Neural progenitor cell (in vitro differentiated cells): ENCODE data around the gene ZNF488. TPM values are rescaled to one million over a fixed set of nuclear protein-coding genes. Genes with fewer than 3 reads are reported as not detected.

Experiments
- DNase-seq: peaks from one replicate; pipeline ENCODE4 v3.0.0-alpha.2; 2016; ENCODE audit warnings: low spot score
- H2AFZ ChIP-seq: fragments of 200-600 bp; sonication (generic); replicated peaks from 2 replicates; pipeline ENCODE4 v1.6.1; 2016; ENCODE audit warnings: antibody characterized with exemption
- H3F3A ChIP-seq: fragments of 200-600 bp; sonication (generic); 2 replicates; pipeline ENCODE4 v1.6.1; 2016; ENCODE audit warnings: antibody characterized with exemption, low read depth
- H3K27ac ChIP-seq: fragments of 200-600 bp; sonication (generic); 2 replicates; pipeline ENCODE4 v1.5.1; 2016; ENCODE audit warnings: mild to moderate bottlenecking
- H3K27me3 ChIP-seq: fragments of 200-600 bp; sonication (generic); 2 replicates; pipeline ENCODE4 v1.6.1; 2016; ENCODE audit warnings: mild to moderate bottlenecking, moderate library complexity
- H3K36me3 ChIP-seq: fragments of 200-600 bp; sonication (generic); 2 replicates; pipeline ENCODE4 v1.5.1; 2016
- H3K4me1 ChIP-seq: fragments of 200-600 bp; sonication (generic); 2 replicates; pipeline ENCODE4 v1.6.1; 2016; ENCODE audit warnings: mixed run types
- H3K4me2 ChIP-seq: fragments of 200-600 bp; sonication (generic); 2 replicates; pipeline ENCODE4 v1.6.1; 2016
- H3K4me3 ChIP-seq: fragments of 200-600 bp; sonication (generic); 2 replicates; pipeline ENCODE4 v1.5.1; 2016
- H3K79me2 ChIP-seq: fragments of 200-600 bp; sonication (generic); 2 replicates; pipeline ENCODE4 v1.6.1; 2016; ENCODE audit warnings: low read depth
- H3K9ac ChIP-seq: fragments of 200-600 bp; sonication (generic); 2 replicates; pipeline ENCODE4 v1.6.1; 2016
- H3K9me3 ChIP-seq: fragments of 200-600 bp; sonication (generic); 2 replicates; pipeline ENCODE4 v1.5.1; 2016; ENCODE audit warnings: low read depth
- H4K20me1 ChIP-seq: fragments of 200-600 bp; sonication (generic); 2 replicates; pipeline ENCODE4 v1.6.1; 2016; ENCODE audit warnings: low read depth
- H3K27ac Mint-ChIP-seq: 3 replicates; pipeline ENCODE4 v1.8.0; 2021; ENCODE audit warnings: mixed read lengths
- H3K27me3 Mint-ChIP-seq: 2 replicates; pipeline ENCODE4 v1.8.0; 2022; ENCODE audit warnings: low read depth, mild to moderate bottlenecking, inconsistent platforms, moderate library complexity, mixed read lengths; ENCODE audit not compliant: insufficient read depth
- H3K36me3 Mint-ChIP-seq: 3 replicates; pipeline ENCODE4 v1.8.0; 2021; ENCODE audit warnings: mixed read lengths
- H3K4me1 Mint-ChIP-seq: 3 replicates; pipeline ENCODE4 v1.8.0; 2021; ENCODE audit warnings: mixed read lengths
- H3K4me3 Mint-ChIP-seq: 3 replicates; pipeline ENCODE4 v1.8.0; 2021; ENCODE audit warnings: mild to moderate bottlenecking, moderate library complexity, mixed read lengths
- H3K9me3 Mint-ChIP-seq: 3 replicates; pipeline ENCODE4 v1.8.0; 2020; ENCODE audit warnings: mixed read lengths
- EZH2 ChIP-seq: fragments of 200-600 bp; sonication (generic); IDR thresholded peaks from 2 replicates; pipeline ENCODE4 v1.6.1; 2017; ENCODE audit warnings: antibody characterized with exemption, mild to moderate bottlenecking, moderate library complexity
- EZH2phosphoT487 ChIP-seq: fragments of 200-600 bp; sonication (generic); IDR thresholded peaks from 2 replicates; pipeline ENCODE4 v1.6.1; 2017; ENCODE audit warnings: antibody characterized with exemption
- total RNA-seq: library from RNA; depleted of rRNA; stranded (reverse); fragments of >200 nt; gene quantifications from 2 replicates; pipeline ENCODE4 v1.2.3, GENCODE V29; 2015; ENCODE audit warnings: low replicate concordance
- TF ChIP-seq, protein P1 (sequence below): fragments of 200-600 bp; sonication (generic); IDR thresholded peaks from 2 replicates; pipeline ENCODE4 v1.5.1; 2017; ENCODE audit warnings: antibody characterized with exemption, mild to moderate bottlenecking

ZNF488 gene
- total RNA-seq, 1 donor from 2014 or later: not detected

DNA sequence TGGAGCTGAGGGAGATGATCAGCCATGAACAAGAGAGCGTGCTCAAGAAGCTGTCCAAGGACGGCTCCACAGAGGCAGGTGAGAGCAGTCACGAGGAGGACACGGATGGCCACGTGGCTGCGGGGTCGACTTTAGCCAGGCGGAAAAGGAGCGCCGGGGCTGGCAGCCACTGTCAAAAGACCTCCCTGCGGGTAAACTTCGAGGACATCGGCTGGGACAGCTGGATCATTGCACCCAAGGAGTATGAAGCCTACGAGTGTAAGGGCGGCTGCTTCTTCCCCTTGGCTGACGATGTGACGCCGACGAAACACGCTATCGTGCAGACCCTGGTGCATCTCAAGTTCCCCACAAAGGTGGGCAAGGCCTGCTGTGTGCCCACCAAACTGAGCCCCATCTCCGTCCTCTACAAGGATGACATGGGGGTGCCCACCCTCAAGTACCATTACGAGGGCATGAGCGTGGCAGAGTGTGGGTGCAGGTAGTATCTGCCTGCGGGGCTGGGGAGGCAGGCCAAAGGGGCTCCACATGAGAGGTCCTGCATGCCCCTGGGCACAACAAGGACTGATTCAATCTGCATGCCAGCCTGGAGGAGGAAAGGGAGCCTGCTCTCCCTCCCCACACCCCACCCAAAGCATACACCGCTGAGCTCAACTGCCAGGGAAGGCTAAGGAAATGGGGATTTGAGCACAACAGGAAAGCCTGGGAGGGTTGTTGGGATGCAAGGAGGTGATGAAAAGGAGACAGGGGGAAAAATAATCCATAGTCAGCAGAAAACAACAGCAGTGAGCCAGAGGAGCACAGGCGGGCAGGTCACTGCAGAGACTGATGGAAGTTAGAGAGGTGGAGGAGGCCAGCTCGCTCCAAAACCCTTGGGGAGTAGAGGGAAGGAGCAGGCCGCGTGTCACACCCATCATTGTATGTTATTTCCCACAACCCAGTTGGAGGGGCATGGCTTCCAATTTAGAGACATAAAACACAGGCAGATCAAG, 58.5 kb downstream of the ZNF488 start:
- H3K27ac Mint-ChIP-seq: no peak overlapping the region
- H3K27me3 ChIP-seq: no peaks in the 10 kb centered on the region
- H2AFZ ChIP-seq: no peak overlapping the region
- no peak overlapping the region for H3K4me2 ChIP-seq
- H3F3A ChIP-seq: no peaks in the 10 kb centered on the region
- no peak for TF ChIP-seq EZH2phosphoT487
- TF ChIP-seq, protein P1, sequence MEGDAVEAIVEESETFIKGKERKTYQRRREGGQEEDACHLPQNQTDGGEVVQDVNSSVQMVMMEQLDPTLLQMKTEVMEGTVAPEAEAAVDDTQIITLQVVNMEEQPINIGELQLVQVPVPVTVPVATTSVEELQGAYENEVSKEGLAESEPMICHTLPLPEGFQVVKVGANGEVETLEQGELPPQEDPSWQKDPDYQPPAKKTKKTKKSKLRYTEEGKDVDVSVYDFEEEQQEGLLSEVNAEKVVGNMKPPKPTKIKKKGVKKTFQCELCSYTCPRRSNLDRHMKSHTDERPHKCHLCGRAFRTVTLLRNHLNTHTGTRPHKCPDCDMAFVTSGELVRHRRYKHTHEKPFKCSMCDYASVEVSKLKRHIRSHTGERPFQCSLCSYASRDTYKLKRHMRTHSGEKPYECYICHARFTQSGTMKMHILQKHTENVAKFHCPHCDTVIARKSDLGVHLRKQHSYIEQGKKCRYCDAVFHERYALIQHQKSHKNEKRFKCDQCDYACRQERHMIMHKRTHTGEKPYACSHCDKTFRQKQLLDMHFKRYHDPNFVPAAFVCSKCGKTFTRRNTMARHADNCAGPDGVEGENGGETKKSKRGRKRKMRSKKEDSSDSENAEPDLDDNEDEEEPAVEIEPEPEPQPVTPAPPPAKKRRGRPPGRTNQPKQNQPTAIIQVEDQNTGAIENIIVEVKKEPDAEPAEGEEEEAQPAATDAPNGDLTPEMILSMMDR: no peak
- TF ChIP-seq EZH2: no peak
- peaks cover 10% of the 10 kb centered on the region for H3K4me1 Mint-ChIP-seq
- no peaks in the 10 kb centered on the region for H3K4me1 ChIP-seq
- H3K27me3 Mint-ChIP-seq: peaks cover 6% of the 10 kb centered on the region
- no peak overlapping the region for H3K27ac ChIP-seq
- H3K4me3 ChIP-seq: no peak overlapping the region
- no peaks in the 10 kb centered on the region for H3K79me2 ChIP-seq
- H3K36me3 Mint-ChIP-seq: no peaks in the 10 kb centered on the region
- no peaks in the 10 kb centered on the region for H3K36me3 ChIP-seq
- no peak for DNase-seq
- no peaks in the 10 kb centered on the region for H3K9me3 ChIP-seq
- no peak overlapping the region for H3K9ac ChIP-seq
- no peaks in the 10 kb centered on the region for H4K20me1 ChIP-seq
- peaks cover 3% of the 10 kb centered on the region for H3K9me3 Mint-ChIP-seq
- no peak overlapping the region for H3K4me3 Mint-ChIP-seq

DNA sequence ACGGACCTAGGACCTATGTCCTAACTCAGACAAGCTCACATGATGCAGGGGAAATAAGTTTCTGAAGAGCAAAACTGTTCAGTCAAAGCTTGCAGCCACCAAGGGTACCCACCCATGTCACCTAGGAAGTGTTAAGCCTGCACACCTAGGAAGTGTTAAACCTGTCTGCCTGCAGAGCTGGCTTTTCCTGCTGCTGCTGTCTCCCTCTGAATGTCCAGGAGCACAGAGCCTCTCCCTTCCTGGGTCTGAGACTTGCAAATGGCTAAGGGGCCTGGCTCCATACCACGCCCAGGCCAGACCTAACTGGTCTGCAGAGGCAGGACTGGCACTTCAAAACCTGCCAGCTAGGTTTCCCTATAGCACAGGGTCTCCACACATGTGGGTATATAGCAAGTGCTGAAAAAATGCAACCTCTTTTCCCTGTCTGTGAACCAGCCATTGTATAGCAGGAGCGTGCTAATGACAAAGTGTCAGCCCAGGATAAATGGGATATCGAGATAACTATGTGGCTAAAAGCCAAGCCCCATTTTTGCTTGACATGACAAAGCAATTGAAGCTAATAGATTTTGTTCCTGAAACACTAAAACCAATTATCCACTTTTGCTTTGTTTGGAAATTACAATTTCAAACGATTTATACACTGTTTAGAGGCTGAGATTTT, 60.3 kb downstream of the ZNF488 start:
- peaks cover 4% of the 10 kb centered on the region for H3K9me3 Mint-ChIP-seq
- H3K27ac ChIP-seq: no peak overlapping the region
- H3K36me3 Mint-ChIP-seq: no peaks in the 10 kb centered on the region
- no peaks in the 10 kb centered on the region for H3K27me3 ChIP-seq
- no peaks in the 10 kb centered on the region for H3F3A ChIP-seq
- H3K4me2 ChIP-seq: no peak overlapping the region
- H3K9me3 ChIP-seq: no peaks in the 10 kb centered on the region
- no peak for DNase-seq
- no peaks in the 10 kb centered on the region for H3K79me2 ChIP-seq
- no peak overlapping the region for H2AFZ ChIP-seq
- no peak overlapping the region for H3K4me3 ChIP-seq
- H3K9ac ChIP-seq: no peak overlapping the region
- H3K4me1 Mint-ChIP-seq: peaks cover 10% of the 10 kb centered on the region
- TF ChIP-seq EZH2 (no peak), EZH2phosphoT487 (no peak)
- TF ChIP-seq, protein P1: no peak
- H3K4me3 Mint-ChIP-seq: no peak overlapping the region
- H3K4me1 ChIP-seq: no peaks in the 10 kb centered on the region
- no peaks in the 10 kb centered on the region for H4K20me1 ChIP-seq
- H3K27ac Mint-ChIP-seq: no peak overlapping the region
- no peaks in the 10 kb centered on the region for H3K36me3 ChIP-seq
- peaks cover 3% of the 10 kb centered on the region for H3K27me3 Mint-ChIP-seq

DNA sequence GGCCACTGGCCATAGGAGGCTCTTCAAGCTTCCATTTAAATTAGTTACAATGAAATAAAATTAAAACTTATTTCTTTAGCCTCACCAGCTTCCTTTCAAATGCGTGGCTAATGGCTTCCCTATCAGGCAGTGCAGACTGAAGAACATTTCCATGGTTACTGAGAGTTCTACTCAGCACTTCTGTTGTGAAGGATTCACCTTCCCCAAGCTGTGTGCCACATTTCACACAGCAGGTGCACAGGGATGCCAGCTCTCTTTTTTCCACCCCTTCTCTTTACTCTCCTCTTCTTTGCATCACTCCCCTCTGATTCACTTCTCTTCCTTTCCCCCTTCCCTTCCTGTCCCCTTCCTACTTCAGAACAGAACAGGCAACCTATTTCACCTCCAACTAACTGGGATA, 61.0 kb downstream of the ZNF488 start:
- H3K4me3 Mint-ChIP-seq: no peak overlapping the region
- H3K36me3 Mint-ChIP-seq: peaks cover 1% of the 10 kb centered on the region
- Histone ChIP-seq H3K4me1 (no peaks in the 10 kb centered on the region), H3K9me3 (no peaks in the 10 kb centered on the region), H3F3A (no peaks in the 10 kb centered on the region), H3K79me2 (no peaks in the 10 kb centered on the region), H3K4me2 (no peak overlapping the region), H3K4me3 (no peak overlapping the region), H3K36me3 (no peaks in the 10 kb centered on the region), H4K20me1 (no peaks in the 10 kb centered on the region), H3K9ac (no peak overlapping the region), H2AFZ (no peak overlapping the region), H3K27ac (no peak overlapping the region), H3K27me3 (no peaks in the 10 kb centered on the region)
- TF ChIP-seq EZH2phosphoT487 (no peak), EZH2 (no peak)
- TF ChIP-seq, protein P1: no peak
- no peak for DNase-seq
- peaks cover 3% of the 10 kb centered on the region for H3K27me3 Mint-ChIP-seq
- H3K27ac Mint-ChIP-seq: no peak overlapping the region
- peaks cover 3% of the 10 kb centered on the region for H3K9me3 Mint-ChIP-seq
- peaks cover 10% of the 10 kb centered on the region for H3K4me1 Mint-ChIP-seq
